HEK293 (cell line): ENCODE data around the gene NUFIP1.

Experiments
- CTCF ChIA-PET: fragments of 350-600 bp; formaldehyde crosslinking; extraction: SDS; loops from one replicate; lab custom pipeline; 2021; ENCODE audit warnings: antibody characterized with exemption; lab: Yijun Ruan, JAX
- POLR2A ChIA-PET: fragments of 300-600 bp; formaldehyde crosslinking; extraction: SDS; loops from one replicate; lab custom pipeline; 2020; ENCODE audit warnings: antibody characterized with exemption, inconsistent platforms; lab: Yijun Ruan, JAX
- H3K27ac ChIP-seq: fragments of 200-500 bp; sonication (Bioruptor generic); 2 replicates; pipeline ENCODE4 v1.5.1; 2014; ENCODE audit warnings: low read depth, low read length, control low read depth, inconsistent platforms; ENCODE audit errors: extremely low read depth
- H3K36me3 ChIP-seq, 2 experiments: fragments of 200-500 bp in 1 of 2; sonication (Bioruptor generic) in 1 of 2; 1 replicate in 1 of 2; 2 replicates in 1 of 2; pipeline ENCODE4 v1.5.1; 2014 to 2017; ENCODE audit warnings: inconsistent platforms in 2 of 2, low read length in 2 of 2; ENCODE audit not compliant: control insufficient read depth in 2 of 2, insufficient read depth in 1 of 2
- H3K4me1 ChIP-seq: fragments of 200-500 bp; sonication (Bioruptor generic); 2 replicates; pipeline ENCODE4 v1.5.1; 2014; ENCODE audit warnings: mild to moderate bottlenecking, low read length, inconsistent platforms; ENCODE audit not compliant: control insufficient read depth, insufficient read depth
- H3K4me3 ChIP-seq: 2 replicates; pipeline ENCODE4 v1.5.1; 2011; ENCODE audit warnings: low read depth, mild to moderate bottlenecking, control low read depth, low read length, moderate library complexity
- H3K9me3 ChIP-seq: fragments of 200-500 bp; sonication (Bioruptor generic); 2 replicates; pipeline ENCODE4 v1.5.1; 2014; ENCODE audit warnings: low read depth, low read length, inconsistent platforms; ENCODE audit not compliant: control insufficient read depth, insufficient read depth
- FEZF1 ChIP-seq: fragments of 450-650 bp; formaldehyde crosslinking; IDR thresholded peaks from 2 replicates; pipeline ENCODE4 v1.5.1; 2016; ENCODE audit warnings: missing biosample characterization, missing genetic modification characterization
- GLI4 ChIP-seq: fragments of 450-650 bp; formaldehyde crosslinking; IDR thresholded peaks from 2 replicates; pipeline ENCODE4 v1.5.1; 2016; ENCODE audit warnings: missing biosample characterization, missing genetic modification characterization
- SP2 ChIP-seq: fragments of 450-650 bp; formaldehyde crosslinking; IDR thresholded peaks from 2 replicates; pipeline ENCODE4 v1.5.1; 2016; ENCODE audit warnings: missing biosample characterization, missing genetic modification characterization
- ZBTB7A ChIP-seq: fragments of 450-650 bp; formaldehyde crosslinking; IDR thresholded peaks from 2 replicates; pipeline ENCODE4 v1.5.1; 2016; ENCODE audit warnings: low read depth, missing biosample characterization, missing genetic modification characterization
- ZFP41 ChIP-seq: fragments of 450-650 bp; formaldehyde crosslinking; IDR thresholded peaks from 2 replicates; pipeline ENCODE4 v1.5.1; 2016; ENCODE audit warnings: missing biosample characterization, missing genetic modification characterization, borderline replicate concordance
- ZNF18 ChIP-seq: fragments of 450-650 bp; formaldehyde crosslinking; IDR thresholded peaks from 2 replicates; pipeline ENCODE4 v1.5.1; 2016; ENCODE audit warnings: missing biosample characterization, missing genetic modification characterization
- ZNF302 ChIP-seq: fragments of 450-650 bp; formaldehyde crosslinking; IDR thresholded peaks from 2 replicates; pipeline ENCODE4 v1.5.1; 2016; ENCODE audit warnings: missing biosample characterization, missing genetic modification characterization, low read depth
- ZNF366 ChIP-seq: fragments of 450-650 bp; formaldehyde crosslinking; conservative IDR thresholded peaks from 2 replicates; pipeline ENCODE4 v1.5.1; 2016; ENCODE audit warnings: missing biosample characterization, missing genetic modification characterization
- ZNF521 ChIP-seq: fragments of 450-650 bp; formaldehyde crosslinking; IDR thresholded peaks from 2 replicates; pipeline ENCODE4 v1.5.1; 2017; ENCODE audit warnings: missing biosample characterization, mild to moderate bottlenecking, missing genetic modification characterization
- ZNF558 ChIP-seq: fragments of 450-650 bp; formaldehyde crosslinking; IDR thresholded peaks from 2 replicates; pipeline ENCODE4 v1.5.1; 2016; ENCODE audit warnings: missing biosample characterization, missing genetic modification characterization
- ZNF600 ChIP-seq: fragments of 450-650 bp; formaldehyde crosslinking; IDR thresholded peaks from 2 replicates; pipeline ENCODE4 v1.5.1; 2016; ENCODE audit warnings: missing biosample characterization, missing genetic modification characterization
- ZNF830 ChIP-seq: fragments of 450-650 bp; IDR thresholded peaks from 2 replicates; pipeline ENCODE4 v1.5.0; 2018; ENCODE audit warnings: missing biosample characterization, missing genetic modification characterization, low read depth, mild to moderate bottlenecking, moderate library complexity
- TF ChIP-seq, protein P1 (sequence below): fragments of 450-650 bp; formaldehyde crosslinking; IDR thresholded peaks from 2 replicates; pipeline ENCODE4 v1.5.1; 2017; ENCODE audit warnings: missing biosample characterization, missing genetic modification characterization
- TF ChIP-seq, protein P2 (sequence below): fragments of 450-650 bp; IDR thresholded peaks from 2 replicates; pipeline ENCODE4 v1.5.1; 2018; ENCODE audit warnings: missing biosample characterization, missing genetic modification characterization
- TF ChIP-seq, protein P3 (sequence below): fragments of 450-650 bp; formaldehyde crosslinking; conservative IDR thresholded peaks from 2 replicates; pipeline ENCODE4 v1.5.1; 2016; ENCODE audit warnings: low read depth, missing biosample characterization, missing genetic modification characterization
- TF ChIP-seq, protein P4 (sequence below): fragments of 450-650 bp; formaldehyde crosslinking; IDR thresholded peaks from 2 replicates; pipeline ENCODE4 v1.5.1; 2017; ENCODE audit warnings: missing biosample characterization, missing genetic modification characterization

Gene NUFIP1

GRCh38 chr13:44976949-44977583 lies 12.2 kb downstream of the NUFIP1 start:
- Histone ChIP-seq H3K27ac (no peak overlapping the region), H3K4me1 (peaks cover 3% of the 10 kb centered on the region; the same call in 1 of the 2 replicates), H3K9me3 (no peaks in the 10 kb centered on the region)
- ChIA-PET CTCF (interaction anchor here (0.6 to 1.2 kb wide), 4 partner anchors 38 to 494 kb away, joined by 3 to 6 read pairs (median 4); no protein-coding TSS in a partner anchor), POLR2A (no interaction called here)
- no peak for TF ChIP-seq ZNF302 (tag by site-specific recombination)
- TF ChIP-seq ZNF600 (tag by site-specific recombination), result no peak
- TF ChIP-seq, protein P1, sequence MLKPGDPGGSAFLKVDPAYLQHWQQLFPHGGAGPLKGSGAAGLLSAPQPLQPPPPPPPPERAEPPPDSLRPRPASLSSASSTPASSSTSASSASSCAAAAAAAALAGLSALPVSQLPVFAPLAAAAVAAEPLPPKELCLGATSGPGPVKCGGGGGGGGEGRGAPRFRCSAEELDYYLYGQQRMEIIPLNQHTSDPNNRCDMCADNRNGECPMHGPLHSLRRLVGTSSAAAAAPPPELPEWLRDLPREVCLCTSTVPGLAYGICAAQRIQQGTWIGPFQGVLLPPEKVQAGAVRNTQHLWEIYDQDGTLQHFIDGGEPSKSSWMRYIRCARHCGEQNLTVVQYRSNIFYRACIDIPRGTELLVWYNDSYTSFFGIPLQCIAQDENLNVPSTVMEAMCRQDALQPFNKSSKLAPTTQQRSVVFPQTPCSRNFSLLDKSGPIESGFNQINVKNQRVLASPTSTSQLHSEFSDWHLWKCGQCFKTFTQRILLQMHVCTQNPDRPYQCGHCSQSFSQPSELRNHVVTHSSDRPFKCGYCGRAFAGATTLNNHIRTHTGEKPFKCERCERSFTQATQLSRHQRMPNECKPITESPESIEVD (tag by site-specific recombination), result peak; percentile 45
- no peak for TF ChIP-seq ZFP41
- TF ChIP-seq GLI4 (tag by site-specific recombination), result no peak
- TF ChIP-seq ZNF830 (tag by site-specific recombination), result no peak
- no peak for TF ChIP-seq ZBTB7A
- TF ChIP-seq, all 188 proteins: peak for 1
- H3K4me3 ChIP-seq, result no peak overlapping the region
- peaks cover 15 to 57% of the 10 kb centered on the region in 2 experiments for H3K36me3 ChIP-seq

GRCh38 chr13:44976196-44976595 lies 13.1 kb downstream of the NUFIP1 start:
- CTCF ChIA-PET, result interaction anchor here (0.7 kb wide), 1 partner anchor 493 kb away, joined by 3 read pairs; no protein-coding TSS in a partner anchor
- Histone ChIP-seq H3K27ac (no peak overlapping the region), H3K4me3 (no peak overlapping the region), H3K9me3 (no peaks in the 10 kb centered on the region), H3K4me1 (peaks cover 5% of the 10 kb centered on the region; the same call in 1 of the 2 replicates), H3K36me3 (peaks cover 15 to 57% of the 10 kb centered on the region in 2 experiments)
- TF ChIP-seq, protein P2, sequence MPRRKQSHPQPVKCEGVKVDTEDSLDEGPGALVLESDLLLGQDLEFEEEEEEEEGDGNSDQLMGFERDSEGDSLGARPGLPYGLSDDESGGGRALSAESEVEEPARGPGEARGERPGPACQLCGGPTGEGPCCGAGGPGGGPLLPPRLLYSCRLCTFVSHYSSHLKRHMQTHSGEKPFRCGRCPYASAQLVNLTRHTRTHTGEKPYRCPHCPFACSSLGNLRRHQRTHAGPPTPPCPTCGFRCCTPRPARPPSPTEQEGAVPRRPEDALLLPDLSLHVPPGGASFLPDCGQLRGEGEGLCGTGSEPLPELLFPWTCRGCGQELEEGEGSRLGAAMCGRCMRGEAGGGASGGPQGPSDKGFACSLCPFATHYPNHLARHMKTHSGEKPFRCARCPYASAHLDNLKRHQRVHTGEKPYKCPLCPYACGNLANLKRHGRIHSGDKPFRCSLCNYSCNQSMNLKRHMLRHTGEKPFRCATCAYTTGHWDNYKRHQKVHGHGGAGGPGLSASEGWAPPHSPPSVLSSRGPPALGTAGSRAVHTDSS (tag by site-specific recombination), result peak; percentile 95
- TF ChIP-seq SP2 (tag by site-specific recombination), result no peak
- peak; percentile 83 for TF ChIP-seq ZNF366 (tag by site-specific recombination)
- POLR2A ChIA-PET, result no interaction called here

DNA sequence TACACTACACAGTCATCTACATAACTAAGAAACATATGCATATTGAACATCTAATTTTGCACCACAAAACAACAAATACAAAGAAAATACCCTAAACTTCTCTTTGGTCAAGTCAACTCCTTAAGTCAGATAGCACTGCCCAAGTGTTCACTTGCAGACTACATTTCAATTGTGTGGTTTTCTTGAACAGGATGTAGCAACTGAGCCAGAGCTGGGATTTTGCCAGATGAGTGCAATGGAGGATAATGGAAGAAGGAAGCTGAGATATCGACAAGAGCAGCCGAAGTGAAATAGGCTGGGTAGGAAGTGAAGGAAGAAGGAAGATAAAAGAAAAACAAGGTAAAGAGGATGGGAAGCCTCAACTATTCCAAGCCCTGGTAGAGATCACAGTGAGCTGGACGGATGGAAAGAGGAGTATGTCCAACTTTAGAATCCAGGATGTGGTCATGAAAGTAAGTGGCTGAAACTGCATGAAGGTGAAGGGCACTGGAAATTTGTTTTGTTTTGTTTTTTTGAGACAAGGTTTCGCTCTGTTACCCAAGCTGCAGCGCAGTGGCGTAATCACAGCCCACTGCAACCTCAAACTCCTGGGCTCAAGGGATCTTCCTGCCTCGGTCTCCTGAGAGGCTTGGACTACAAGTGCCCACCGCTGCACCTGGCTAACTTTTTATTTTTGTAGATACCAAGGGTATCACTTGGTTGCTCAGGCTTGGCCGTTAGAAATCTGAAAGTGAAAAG lies 15.0 kb downstream of the NUFIP1 start:
- CTCF ChIA-PET, result interaction anchor here (0.6 to 1.7 kb wide), 9 partner anchors 9 to 1747 kb away, joined by 3 to 5 read pairs (median 3); no protein-coding TSS in a partner anchor
- H3K9me3 ChIP-seq, result no peaks in the 10 kb centered on the region
- H3K4me1 ChIP-seq, result peaks cover 5% of the 10 kb centered on the region; the same call in 1 of the 2 replicates
- H3K4me3 ChIP-seq, result no peak overlapping the region
- no peak overlapping the region for H3K27ac ChIP-seq
- peaks cover 12 to 44% of the 10 kb centered on the region in 2 experiments for H3K36me3 ChIP-seq
- POLR2A ChIA-PET, result no interaction called here
- TF ChIP-seq FEZF1 (tag by site-specific recombination) (no peak), ZNF558 (tag by site-specific recombination) (no peak), ZNF521 (tag by site-specific recombination) (no peak), ZNF18 (no peak)
- TF ChIP-seq, protein P3, sequence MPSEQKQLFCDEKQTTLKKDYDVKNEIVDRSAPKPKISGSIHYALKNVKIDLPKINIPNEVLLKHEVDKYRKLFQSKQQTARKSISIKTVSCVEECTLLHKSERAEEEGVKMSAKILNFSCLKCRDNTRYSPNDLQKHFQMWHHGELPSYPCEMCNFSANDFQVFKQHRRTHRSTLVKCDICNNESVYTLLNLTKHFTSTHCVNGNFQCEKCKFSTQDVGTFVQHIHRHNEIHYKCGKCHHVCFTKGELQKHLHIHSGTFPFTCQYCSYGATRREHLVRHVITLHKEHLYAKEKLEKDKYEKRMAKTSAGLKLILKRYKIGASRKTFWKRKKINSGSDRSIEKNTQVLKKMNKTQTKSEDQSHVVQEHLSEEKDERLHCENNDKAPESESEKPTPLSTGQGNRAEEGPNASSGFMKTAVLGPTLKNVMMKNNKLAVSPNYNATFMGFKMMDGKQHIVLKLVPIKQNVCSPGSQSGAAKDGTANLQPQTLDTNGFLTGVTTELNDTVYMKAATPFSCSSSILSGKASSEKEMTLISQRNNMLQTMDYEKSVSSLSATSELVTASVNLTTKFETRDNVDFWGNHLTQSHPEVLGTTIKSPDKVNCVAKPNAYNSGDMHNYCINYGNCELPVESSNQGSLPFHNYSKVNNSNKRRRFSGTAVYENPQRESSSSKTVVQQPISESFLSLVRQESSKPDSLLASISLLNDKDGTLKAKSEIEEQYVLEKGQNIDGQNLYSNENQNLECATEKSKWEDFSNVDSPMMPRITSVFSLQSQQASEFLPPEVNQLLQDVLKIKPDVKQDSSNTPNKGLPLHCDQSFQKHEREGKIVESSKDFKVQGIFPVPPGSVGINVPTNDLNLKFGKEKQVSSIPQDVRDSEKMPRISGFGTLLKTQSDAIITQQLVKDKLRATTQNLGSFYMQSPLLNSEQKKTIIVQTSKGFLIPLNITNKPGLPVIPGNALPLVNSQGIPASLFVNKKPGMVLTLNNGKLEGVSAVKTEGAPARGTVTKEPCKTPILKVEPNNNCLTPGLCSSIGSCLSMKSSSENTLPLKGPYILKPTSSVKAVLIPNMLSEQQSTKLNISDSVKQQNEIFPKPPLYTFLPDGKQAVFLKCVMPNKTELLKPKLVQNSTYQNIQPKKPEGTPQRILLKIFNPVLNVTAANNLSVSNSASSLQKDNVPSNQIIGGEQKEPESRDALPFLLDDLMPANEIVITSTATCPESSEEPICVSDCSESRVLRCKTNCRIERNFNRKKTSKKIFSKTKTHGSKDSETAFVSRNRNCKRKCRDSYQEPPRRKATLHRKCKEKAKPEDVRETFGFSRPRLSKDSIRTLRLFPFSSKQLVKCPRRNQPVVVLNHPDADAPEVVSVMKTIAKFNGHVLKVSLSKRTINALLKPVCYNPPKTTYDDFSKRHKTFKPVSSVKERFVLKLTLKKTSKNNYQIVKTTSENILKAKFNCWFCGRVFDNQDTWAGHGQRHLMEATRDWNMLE (tag by site-specific recombination), result no peak
- TF ChIP-seq, protein P4, sequence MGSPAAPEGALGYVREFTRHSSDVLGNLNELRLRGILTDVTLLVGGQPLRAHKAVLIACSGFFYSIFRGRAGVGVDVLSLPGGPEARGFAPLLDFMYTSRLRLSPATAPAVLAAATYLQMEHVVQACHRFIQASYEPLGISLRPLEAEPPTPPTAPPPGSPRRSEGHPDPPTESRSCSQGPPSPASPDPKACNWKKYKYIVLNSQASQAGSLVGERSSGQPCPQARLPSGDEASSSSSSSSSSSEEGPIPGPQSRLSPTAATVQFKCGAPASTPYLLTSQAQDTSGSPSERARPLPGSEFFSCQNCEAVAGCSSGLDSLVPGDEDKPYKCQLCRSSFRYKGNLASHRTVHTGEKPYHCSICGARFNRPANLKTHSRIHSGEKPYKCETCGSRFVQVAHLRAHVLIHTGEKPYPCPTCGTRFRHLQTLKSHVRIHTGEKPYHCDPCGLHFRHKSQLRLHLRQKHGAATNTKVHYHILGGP (tag by site-specific recombination), result no peak
